ENCODE data around the gene PTPRG.

The PTPRG gene

GRCh38 chr3:62168356-62168755 lies 607.0 kb downstream of the PTPRG start:
- no peak overlapping the region for H3K4me3 ChIP-seq (ENCODE audit: low read length)
- no peak for TF ChIP-seq ZNF274 (IDR thresholded peaks at IDR 0.05; ENCODE audit: low read depth, low read length)

GRCh38 chr3:62169906-62170660 lies 608.7 kb downstream of the PTPRG start:
- TF ChIP-seq ZNF274 (IDR thresholded peaks at IDR 0.05; ENCODE audit: low read depth, low read length), result no peak
- H3K4me3 ChIP-seq (ENCODE audit: low read length), result no peak overlapping the region

GRCh38 chr3:62171789-62172188 lies 610.4 kb downstream of the PTPRG start:
- no peak overlapping the region for H3K4me3 ChIP-seq (ENCODE audit: low read length)
- TF ChIP-seq ZNF274 (IDR thresholded peaks at IDR 0.05; ENCODE audit: low read depth, low read length), result no peak

- TF ChIP-seq ZNF274 (IDR thresholded peaks at IDR 0.05; ENCODE audit: low read depth, low read length), result no peak
- H3K4me3 ChIP-seq (ENCODE audit: low read length), result no peak overlapping the region
Measured at GRCh38 chr3:62172199-62172598, 610.8 kb downstream of the PTPRG start.

GRCh38 chr3:62173939-62174515 lies 612.7 kb downstream of the PTPRG start:
- no peak for TF ChIP-seq ZNF274 (IDR thresholded peaks at IDR 0.05; ENCODE audit: low read depth, low read length)
- H3K4me3 ChIP-seq (ENCODE audit: low read length), result no peak overlapping the region

- TF ChIP-seq ZNF274 (IDR thresholded peaks at IDR 0.05; ENCODE audit: low read depth, low read length), result no peak
- no peak overlapping the region for H3K4me3 ChIP-seq (ENCODE audit: low read length)
Measured at GRCh38 chr3:62175161-62175560, 613.8 kb downstream of the PTPRG start.

- TF ChIP-seq ZNF274 (IDR thresholded peaks at IDR 0.05; ENCODE audit: low read depth, low read length), result no peak
- no peak overlapping the region for H3K4me3 ChIP-seq (ENCODE audit: low read length)
Measured at GRCh38 chr3:62178032-62178431, 616.7 kb downstream of the PTPRG start.

GRCh38 chr3:62178739-62179600 lies 617.6 kb downstream of the PTPRG start:
- no peak overlapping the region for H3K4me3 ChIP-seq (ENCODE audit: low read length)
- TF ChIP-seq ZNF274 (IDR thresholded peaks at IDR 0.05; ENCODE audit: low read depth, low read length), result no peak

GRCh38 chr3:62180514-62180913 lies 619.1 kb downstream of the PTPRG start:
- no peak overlapping the region for H3K4me3 ChIP-seq (ENCODE audit: low read length)
- no peak for TF ChIP-seq ZNF274 (IDR thresholded peaks at IDR 0.05; ENCODE audit: low read depth, low read length)

GRCh38 chr3:62183087-62183486 lies 621.7 kb downstream of the PTPRG start:
- no peak for TF ChIP-seq ZNF274 (IDR thresholded peaks at IDR 0.05; ENCODE audit: low read depth, low read length)
- H3K4me3 ChIP-seq (ENCODE audit: low read length), result no peak overlapping the region

GRCh38 chr3:62183969-62184368 lies 622.6 kb downstream of the PTPRG start:
- H3K4me3 ChIP-seq (ENCODE audit: low read length), result no peak overlapping the region
- no peak for TF ChIP-seq ZNF274 (IDR thresholded peaks at IDR 0.05; ENCODE audit: low read depth, low read length)

GRCh38 chr3:62184559-62184958 lies 623.2 kb downstream of the PTPRG start:
- no peak overlapping the region for H3K4me3 ChIP-seq (ENCODE audit: low read length)
- TF ChIP-seq ZNF274 (IDR thresholded peaks at IDR 0.05; ENCODE audit: low read depth, low read length), result no peak

- no peak for TF ChIP-seq ZNF274 (IDR thresholded peaks at IDR 0.05; ENCODE audit: low read depth, low read length)
- H3K4me3 ChIP-seq (ENCODE audit: low read length), result no peak overlapping the region
Measured at GRCh38 chr3:62187022-62187431, 625.7 kb downstream of the PTPRG start.

GRCh38 chr3:62188681-62189375 lies 627.5 kb downstream of the PTPRG start:
- TF ChIP-seq ZNF274 (IDR thresholded peaks at IDR 0.05; ENCODE audit: low read depth, low read length), result no peak
- H3K4me3 ChIP-seq (ENCODE audit: low read length), result no peak overlapping the region
